ENCODE results near the gene ERC2. TPM values are rescaled to one million over a fixed set of nuclear protein-coding genes. Genes with fewer than 3 reads are reported as not detected.

ERC2 gene
- total and polyA plus RNA-seq, 2 of the 13 experiments (the other 11 are each of a cell fraction or from before 2014, with no cell fraction given): 0.16 to 0.22 TPM

DNA sequence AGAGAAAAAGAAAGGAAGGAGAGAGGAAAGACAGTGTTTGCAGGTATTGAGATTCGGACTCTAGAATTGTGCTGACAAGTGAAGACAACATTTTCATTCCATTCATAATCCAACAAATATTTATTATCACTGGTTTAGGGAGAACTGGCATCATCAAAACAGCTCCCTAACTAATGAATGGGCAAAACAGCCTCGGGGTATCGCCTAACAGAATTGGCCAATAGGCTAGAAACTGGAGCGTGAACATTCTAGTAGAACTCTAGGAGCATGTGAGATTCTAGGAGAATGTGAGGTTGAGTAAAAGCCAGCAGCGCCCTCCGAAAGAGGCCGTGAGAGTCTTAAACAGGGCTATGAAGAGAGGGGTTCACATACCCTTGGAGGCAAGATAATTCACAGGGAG, 759.3 kb downstream of the ERC2 start (continued):
- TF ChIP-seq, protein P1, sequence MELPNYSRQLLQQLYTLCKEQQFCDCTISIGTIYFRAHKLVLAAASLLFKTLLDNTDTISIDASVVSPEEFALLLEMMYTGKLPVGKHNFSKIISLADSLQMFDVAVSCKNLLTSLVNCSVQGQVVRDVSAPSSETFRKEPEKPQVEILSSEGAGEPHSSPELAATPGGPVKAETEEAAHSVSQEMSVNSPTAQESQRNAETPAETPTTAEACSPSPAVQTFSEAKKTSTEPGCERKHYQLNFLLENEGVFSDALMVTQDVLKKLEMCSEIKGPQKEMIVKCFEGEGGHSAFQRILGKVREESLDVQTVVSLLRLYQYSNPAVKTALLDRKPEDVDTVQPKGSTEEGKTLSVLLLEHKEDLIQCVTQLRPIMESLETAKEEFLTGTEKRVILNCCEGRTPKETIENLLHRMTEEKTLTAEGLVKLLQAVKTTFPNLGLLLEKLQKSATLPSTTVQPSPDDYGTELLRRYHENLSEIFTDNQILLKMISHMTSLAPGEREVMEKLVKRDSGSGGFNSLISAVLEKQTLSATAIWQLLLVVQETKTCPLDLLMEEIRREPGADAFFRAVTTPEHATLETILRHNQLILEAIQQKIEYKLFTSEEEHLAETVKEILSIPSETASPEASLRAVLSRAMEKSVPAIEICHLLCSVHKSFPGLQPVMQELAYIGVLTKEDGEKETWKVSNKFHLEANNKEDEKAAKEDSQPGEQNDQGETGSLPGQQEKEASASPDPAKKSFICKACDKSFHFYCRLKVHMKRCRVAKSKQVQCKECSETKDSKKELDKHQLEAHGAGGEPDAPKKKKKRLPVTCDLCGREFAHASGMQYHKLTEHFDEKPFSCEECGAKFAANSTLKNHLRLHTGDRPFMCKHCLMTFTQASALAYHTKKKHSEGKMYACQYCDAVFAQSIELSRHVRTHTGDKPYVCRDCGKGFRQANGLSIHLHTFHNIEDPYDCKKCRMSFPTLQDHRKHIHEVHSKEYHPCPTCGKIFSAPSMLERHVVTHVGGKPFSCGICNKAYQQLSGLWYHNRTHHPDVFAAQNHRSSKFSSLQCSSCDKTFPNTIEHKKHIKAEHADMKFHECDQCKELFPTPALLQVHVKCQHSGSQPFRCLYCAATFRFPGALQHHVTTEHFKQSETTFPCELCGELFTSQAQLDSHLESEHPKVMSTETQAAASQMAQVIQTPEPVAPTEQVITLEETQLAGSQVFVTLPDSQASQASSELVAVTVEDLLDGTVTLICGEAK (IDR thresholded peaks at IDR 0.05): no peak
- TF ChIP-seq, protein P1 (CRISPR knock-in tag; IDR thresholded peaks at IDR 0.05): no peak
- no peak for TF ChIP-seq ATAD3A (CRISPR knock-in tag; IDR thresholded peaks at IDR 0.05)
- TF ChIP-seq KLF11 (CRISPR knock-in tag; IDR thresholded peaks at IDR 0.05): no peak
- TF ChIP-seq, protein P2, sequence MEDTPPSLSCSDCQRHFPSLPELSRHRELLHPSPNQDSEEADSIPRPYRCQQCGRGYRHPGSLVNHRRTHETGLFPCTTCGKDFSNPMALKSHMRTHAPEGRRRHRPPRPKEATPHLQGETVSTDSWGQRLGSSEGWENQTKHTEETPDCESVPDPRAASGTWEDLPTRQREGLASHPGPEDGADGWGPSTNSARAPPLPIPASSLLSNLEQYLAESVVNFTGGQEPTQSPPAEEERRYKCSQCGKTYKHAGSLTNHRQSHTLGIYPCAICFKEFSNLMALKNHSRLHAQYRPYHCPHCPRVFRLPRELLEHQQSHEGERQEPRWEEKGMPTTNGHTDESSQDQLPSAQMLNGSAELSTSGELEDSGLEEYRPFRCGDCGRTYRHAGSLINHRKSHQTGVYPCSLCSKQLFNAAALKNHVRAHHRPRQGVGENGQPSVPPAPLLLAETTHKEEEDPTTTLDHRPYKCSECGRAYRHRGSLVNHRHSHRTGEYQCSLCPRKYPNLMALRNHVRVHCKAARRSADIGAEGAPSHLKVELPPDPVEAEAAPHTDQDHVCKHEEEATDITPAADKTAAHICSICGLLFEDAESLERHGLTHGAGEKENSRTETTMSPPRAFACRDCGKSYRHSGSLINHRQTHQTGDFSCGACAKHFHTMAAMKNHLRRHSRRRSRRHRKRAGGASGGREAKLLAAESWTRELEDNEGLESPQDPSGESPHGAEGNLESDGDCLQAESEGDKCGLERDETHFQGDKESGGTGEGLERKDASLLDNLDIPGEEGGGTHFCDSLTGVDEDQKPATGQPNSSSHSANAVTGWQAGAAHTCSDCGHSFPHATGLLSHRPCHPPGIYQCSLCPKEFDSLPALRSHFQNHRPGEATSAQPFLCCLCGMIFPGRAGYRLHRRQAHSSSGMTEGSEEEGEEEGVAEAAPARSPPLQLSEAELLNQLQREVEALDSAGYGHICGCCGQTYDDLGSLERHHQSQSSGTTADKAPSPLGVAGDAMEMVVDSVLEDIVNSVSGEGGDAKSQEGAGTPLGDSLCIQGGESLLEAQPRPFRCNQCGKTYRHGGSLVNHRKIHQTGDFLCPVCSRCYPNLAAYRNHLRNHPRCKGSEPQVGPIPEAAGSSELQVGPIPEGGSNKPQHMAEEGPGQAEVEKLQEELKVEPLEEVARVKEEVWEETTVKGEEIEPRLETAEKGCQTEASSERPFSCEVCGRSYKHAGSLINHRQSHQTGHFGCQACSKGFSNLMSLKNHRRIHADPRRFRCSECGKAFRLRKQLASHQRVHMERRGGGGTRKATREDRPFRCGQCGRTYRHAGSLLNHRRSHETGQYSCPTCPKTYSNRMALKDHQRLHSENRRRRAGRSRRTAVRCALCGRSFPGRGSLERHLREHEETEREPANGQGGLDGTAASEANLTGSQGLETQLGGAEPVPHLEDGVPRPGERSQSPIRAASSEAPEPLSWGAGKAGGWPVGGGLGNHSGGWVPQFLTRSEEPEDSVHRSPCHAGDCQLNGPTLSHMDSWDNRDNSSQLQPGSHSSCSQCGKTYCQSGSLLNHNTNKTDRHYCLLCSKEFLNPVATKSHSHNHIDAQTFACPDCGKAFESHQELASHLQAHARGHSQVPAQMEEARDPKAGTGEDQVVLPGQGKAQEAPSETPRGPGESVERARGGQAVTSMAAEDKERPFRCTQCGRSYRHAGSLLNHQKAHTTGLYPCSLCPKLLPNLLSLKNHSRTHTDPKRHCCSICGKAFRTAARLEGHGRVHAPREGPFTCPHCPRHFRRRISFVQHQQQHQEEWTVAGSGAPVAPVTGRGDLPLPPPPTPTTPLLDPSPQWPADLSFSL (CRISPR knock-in tag; IDR thresholded peaks at IDR 0.05): no peak
- TF ChIP-seq, protein P3, sequence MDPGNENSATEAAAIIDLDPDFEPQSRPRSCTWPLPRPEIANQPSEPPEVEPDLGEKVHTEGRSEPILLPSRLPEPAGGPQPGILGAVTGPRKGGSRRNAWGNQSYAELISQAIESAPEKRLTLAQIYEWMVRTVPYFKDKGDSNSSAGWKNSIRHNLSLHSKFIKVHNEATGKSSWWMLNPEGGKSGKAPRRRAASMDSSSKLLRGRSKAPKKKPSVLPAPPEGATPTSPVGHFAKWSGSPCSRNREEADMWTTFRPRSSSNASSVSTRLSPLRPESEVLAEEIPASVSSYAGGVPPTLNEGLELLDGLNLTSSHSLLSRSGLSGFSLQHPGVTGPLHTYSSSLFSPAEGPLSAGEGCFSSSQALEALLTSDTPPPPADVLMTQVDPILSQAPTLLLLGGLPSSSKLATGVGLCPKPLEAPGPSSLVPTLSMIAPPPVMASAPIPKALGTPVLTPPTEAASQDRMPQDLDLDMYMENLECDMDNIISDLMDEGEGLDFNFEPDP (CRISPR knock-in tag; conservative IDR thresholded peaks at IDR 0.05): no peak
- no peak for TF ChIP-seq ZNF329 (CRISPR knock-in tag; IDR thresholded peaks at IDR 0.05; ENCODE audit: low read depth)
- TF ChIP-seq GATAD2A (CRISPR knock-in tag; IDR thresholded peaks at IDR 0.05): no peak
- TF ChIP-seq, protein P4, sequence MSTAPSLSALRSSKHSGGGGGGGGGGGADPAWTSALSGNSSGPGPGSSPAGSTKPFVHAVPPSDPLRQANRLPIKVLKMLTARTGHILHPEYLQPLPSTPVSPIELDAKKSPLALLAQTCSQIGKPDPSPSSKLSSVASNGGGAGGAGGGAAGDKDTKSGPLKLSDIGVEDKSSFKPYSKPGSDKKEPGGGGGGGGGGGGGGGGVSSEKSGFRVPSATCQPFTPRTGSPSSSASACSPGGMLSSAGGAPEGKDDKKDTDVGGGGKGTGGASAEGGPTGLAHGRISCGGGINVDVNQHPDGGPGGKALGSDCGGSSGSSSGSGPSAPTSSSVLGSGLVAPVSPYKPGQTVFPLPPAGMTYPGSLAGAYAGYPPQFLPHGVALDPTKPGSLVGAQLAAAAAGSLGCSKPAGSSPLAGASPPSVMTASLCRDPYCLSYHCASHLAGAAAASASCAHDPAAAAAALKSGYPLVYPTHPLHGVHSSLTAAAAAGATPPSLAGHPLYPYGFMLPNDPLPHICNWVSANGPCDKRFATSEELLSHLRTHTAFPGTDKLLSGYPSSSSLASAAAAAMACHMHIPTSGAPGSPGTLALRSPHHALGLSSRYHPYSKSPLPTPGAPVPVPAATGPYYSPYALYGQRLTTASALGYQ (CRISPR knock-in tag; IDR thresholded peaks at IDR 0.05): no peak
- TF ChIP-seq ZFP37 (CRISPR knock-in tag; IDR thresholded peaks at IDR 0.05; ENCODE audit: borderline replicate concordance): no peak
- no peak for TF ChIP-seq ZNF530 (CRISPR knock-in tag; IDR thresholded peaks at IDR 0.05; ENCODE audit: low read depth)
